ENCODE measurements around the gene LSMEM2.

- TF ChIP-seq POLR2AphosphoS5 (IDR thresholded peaks at IDR 0.05; ENCODE audit: borderline replicate concordance, low read depth, low read length), result no peak
- no peak for TF ChIP-seq EZH2 (IDR thresholded peaks at IDR 0.05)
These were observed 15.2 kb downstream of the LSMEM2 start for GRCh38 chr3:50294089-50294488.

All from SK-N-MC (cell line).